ENCODE measurements around the gene KIF23.
A peak's percentile ranks its signal among the peaks of the same experiment; 100 is the strongest.
"Not testable (repeated sequence)": the region's sequence is repeated elsewhere in the genome, so short reads cannot be mapped to it uniquely, and the experiment has no call there.

Gene KIF23
- 0.35 to 2.4 reads per million in 2 donors for total RNA-seq

DNA sequence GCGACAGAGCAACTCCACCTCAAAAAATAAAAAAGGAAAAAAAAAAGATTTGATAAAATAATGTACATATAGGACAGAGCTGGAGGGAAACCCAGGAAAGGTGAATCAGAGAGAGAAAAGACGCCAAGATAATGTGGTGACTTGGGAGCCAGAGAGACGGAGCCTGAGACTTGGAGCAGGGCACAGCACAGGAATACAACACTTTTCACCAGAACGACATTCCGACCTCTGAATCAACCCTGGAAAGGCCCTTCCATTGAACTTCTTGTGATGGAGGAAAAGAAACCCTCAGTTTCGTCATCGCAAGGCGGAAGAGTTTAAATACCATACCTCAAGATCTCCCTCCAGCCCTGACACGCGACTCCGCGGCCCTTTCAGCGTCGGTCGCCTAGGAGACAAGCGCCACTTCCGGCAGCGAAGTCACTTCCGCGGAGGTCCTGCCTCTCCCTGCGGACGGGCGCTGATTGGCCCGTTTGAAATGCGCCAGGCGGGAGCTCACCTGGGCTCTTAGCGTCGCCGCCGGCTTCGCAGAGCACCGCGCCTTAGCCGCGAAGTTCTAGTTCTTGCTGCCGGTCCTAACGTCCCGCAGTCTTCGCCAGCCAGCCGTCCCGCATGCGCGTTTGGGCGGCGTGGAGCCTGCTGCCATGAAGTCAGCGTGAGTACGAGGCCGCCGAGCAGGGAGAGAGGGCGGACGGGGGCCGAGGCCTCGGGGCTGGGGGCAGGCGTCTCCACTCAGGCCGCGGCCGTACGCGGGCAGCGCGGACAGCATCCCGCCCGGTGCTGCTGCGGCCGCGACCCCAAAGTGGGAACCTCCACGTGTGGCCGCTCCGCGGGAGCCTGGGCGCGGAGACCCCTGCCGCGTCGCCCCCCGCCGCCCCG, at the start of gene KIF23:
TSS of gene KIF23 (plus strand) at position 528 of the 879 bp plus-strand sequence. CDS start at position 645, 117 bp downstream.
- DNase-seq, result peak; percentile 94

DNA sequence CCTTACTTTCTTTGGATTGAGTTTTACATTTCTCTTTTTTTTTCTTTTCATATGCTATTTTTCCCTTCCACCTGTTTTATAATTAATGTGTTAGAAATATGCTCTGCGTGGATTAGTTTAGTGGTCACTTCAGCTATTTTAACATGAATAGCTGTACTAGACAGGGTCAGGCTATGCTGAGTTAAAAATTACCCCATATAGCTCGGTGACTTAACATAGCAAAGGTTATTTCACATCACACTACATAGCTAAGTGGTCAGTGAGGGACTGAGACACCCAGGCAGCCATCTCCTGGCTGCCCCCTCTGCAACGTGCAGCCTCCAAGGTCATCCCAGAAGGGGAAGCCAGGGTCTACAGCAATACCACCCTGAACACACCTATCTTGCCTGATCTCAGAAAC, 46.9 kb upstream of the KIF23 start:
- DNase-seq, result no peak

DNA sequence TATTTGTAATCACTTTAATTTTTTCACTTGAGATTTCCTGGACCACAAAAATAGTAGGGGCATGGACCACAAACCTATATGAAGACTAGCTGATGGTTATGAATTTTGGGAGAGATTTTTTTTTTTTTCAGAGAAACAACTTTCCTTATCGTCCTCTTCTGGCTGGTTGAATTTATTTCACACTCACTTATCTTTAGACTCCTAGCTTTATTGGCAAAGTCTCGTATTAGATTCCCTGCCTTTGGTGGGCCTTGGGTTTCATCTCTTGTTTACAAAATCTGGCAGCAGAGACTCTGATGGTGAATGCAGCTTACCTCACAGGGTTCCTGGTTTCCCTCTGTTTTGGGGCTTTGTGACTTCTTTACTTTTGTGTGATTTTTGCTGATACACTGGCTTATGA, 44.5 kb upstream of the KIF23 start:
- no peak for DNase-seq

DNA sequence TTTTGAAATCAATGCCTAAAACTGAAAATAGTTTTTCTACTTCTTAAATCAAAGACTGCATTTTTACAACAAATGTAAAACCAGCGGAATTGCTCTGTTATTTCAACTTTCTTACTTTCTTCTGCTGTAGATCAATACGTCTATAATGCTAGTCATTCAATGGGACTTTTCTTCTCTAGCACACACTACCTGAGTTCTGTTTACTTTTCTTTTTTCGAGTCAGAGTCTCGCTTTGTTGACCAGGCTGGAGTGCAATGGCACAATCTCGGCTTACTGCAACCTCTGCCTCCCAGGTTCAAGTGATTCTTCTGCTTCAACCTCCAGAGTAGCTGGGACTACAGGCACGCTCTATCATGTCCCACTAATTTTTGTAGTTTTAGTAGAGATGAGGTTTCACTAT, 40.7 kb upstream of the KIF23 start:
- no peak for DNase-seq

DNA sequence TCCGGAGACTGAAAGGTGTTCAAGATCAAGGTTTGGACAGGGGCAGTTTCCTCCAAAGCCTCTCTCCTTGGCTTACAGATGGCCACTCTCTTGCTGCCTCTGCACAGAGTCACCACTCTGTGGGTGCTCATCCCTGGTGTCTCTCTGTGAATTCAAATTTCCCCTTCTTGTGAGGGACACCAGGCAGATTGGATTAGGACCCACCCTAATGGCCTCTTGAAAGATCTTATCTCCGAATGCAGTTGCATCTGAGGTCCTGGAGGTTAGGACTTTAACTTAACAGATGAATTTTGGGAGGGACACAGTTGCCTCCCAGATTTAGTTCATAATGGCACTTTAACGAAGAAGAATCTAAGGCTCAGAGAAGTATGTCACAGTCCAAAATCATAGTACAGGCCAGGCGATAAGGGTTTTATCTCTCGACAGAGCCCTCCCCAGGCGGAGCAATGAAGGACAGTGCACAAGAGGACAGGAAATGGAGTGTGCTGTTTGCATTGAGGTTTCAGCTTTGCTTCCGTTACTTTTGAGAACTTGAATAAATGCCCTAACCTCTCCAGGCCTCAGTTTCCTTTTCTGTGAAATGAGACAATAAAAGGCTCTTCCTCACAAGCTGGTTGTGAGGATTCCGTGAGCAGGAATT, 38.9 kb upstream of the KIF23 start:
- DNase-seq, result no peak

DNA sequence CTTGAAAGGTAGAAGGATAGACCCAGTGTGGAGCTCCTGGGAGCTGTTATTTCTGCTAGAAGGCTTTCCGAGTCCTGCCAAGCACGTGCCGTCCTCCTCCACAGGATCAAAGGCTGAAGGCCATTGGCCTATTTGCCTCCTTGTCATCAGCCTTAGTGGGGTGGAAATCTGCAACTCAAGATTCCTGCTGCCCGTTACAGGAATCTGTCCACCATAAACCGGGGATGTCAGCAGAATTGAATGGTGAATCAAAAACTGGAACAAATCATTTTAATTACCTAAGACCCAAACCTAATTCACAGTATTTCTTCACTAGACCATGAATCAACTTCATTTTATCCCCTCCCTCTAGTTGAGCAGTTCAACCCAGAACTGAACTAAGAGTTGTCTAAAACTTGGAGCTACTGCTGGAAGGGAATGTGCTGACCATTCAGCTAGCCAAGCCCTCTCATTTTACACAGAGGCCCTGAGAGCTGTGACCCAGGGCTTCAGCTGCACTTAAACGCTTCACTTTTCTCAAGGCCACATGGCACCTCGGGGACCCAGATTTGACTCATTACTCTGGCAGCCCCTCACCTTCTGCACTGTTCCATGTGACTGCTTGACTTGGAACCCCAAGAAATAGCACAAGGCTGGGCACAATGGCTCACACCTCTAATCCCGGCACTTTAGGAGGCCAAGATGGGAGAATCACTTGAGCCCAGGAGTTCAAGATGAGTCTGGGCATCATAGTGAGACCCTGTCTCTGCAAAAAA, 36.8 kb upstream of the KIF23 start:
- no peak for DNase-seq

DNA sequence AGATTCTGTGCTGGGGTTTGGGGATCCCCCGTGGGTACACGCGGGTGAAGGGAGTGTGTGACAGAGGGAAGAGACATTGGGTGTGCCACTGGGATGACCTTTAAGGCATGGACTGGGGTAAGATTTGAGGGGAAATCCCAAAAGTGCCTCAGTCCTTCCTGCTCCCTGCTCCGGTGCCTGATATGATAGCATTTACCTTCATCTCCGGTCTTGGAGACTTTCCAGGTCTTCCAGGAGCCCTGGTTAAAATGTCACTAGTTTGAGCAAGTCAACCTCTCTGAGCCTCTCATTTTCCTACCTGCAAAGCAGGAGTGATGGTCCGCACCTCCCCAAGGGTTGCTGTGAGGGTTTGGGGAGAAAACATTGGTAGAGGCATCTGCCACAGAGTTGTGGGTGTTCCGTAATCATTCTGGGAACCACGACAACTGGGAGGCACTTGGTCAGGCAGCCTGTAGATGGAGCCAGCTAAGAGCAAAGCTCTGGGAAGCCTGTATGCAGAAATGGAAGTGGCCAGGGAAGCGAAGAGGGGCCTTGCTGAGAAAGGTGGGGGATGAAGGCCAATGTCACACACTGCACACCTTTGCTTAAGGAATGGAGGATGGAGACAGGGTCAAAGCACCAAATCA, 33.9 kb upstream of the KIF23 start:
- no peak for DNase-seq

DNA sequence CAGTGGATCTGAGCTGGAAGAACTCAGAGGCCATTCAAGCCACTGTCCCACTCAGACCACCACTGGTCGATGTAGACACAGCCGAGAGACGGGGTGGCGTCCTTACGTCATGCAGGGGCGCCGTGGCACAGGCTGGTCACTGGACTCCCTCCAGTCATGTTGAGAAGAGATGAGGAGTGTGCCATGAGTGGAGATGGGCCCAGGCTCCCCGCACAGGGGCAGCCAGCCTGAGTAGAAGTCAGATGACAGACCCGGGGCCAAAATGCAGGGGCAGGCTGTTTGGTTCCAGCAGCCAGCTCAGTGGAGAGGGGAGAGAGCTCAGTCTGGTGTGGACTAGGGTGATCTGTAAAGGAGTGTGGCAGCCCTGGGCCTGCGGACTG, 33.4 kb upstream of the KIF23 start:
- no peak for DNase-seq

DNA sequence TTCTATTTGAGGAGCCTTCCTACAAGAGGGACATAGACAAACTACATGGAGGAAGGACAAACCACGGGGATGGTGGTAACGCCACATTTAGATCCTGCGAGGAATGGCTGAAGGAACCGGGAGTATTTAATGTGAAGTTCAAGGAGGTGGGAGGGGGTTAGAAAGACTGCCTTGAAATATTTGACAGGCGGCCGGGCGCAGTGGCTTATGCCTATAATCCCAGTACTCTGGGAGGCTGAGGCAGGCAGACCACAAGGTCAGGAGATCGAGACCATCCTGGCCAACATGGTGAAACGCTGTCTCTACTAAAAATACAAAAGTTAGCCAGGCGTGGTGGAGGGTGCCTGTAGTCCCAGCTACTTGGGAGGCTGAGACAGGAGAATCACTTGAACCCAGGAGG, 32.0 kb upstream of the KIF23 start:
- not testable (repeated sequence) for DNase-seq

DNA sequence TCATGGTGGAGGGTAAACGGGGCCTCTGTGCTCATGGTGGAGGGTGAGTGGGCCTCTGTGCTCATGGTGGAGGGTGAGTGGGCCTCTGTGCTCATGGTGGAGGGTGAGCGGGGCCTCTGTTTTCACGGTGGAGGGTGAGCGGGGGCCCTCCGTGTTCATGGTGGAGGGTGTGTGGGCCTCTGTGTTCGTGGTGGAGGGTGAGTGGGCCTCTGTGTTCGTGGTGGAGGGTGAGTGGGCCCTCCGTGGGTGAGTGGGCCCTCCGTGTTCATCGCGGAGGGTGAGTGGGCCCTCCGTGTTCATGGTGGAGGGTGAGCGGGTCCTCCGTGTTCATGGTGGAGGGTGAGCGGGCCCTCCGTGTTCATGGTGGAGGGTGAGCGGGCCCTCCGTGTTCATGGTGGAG, 30.1 kb upstream of the KIF23 start:
- not testable (repeated sequence) for DNase-seq

DNA sequence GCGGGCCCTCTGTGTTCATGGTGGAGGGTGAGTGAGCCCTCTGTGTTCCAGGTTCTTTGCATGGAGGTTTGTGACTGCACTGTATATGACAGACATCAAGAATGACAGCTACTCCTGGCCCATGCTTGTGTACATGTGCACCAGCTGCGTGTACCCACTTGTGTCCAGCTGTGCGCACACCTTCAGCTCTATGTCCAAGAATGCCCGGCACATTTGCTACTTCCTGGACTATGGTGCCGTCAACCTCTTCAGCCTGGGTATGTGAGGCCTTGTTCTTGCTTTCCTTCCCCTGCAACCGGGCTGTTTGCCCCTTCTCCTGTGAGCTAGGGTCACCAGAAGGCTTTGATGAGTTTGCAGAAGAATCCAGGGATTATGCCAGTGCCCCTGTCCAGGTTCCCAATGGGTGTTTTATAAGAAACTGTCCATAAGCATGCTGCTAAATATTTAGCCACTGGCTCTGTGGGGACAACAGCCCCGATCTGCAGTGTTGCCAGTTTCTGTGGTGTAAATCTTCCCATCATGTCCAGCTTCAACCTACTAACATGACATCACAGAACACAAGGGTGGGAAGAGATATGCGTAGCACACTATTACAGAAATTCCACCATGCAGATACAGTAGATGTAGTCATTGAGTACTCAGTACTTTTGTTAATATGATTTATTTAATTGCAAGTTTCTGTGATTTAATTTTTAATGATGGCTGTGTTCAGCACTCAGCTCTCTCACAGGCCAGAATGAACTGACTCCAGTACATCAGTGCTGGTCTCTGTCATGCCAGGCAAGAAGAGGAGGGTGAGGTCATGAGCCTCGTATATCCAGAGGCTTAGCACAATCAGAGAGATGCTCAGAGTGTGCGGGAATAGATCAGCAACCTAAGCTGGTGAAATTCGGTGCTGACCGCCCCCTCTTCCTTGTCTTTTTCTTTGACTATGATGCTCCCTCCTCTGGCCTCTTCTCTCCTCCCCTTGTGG, 29.2 kb upstream of the KIF23 start:
- DNase-seq, result no peak

DNA sequence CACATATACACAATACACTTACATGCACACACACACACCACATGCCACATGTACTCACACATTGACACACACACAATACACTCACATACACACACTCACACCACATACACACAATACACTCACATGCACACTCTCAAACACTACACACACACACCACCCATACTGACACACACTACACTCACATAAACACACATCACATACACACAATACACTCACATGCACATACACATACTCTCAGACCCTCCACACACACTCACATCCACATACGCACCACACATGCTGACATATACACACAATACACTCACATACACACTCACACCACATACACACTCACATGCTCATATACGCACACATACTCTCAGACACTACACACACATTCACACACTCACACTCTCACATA, 28.3 kb upstream of the KIF23 start:
- no peak for DNase-seq

DNA sequence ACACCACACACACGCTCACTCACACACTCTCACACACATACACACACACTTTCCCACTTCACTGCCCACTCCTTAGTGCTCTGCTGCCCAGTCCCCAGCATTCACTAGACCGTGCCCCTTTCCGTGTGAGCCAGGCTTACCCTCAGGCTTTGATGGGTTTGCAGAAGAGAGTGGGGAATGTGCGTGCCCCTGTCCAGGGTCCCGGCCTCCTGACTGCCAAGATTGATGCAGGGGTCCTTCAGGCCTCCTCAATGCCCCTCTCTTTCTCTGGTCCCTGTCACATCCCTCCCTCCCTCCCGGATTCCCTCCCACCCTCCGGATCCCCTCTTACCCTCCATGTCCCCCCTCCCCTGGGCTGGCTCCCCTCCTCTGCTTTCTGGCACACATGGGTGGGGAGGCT, 27.9 kb upstream of the KIF23 start:
- no peak for DNase-seq

DNA sequence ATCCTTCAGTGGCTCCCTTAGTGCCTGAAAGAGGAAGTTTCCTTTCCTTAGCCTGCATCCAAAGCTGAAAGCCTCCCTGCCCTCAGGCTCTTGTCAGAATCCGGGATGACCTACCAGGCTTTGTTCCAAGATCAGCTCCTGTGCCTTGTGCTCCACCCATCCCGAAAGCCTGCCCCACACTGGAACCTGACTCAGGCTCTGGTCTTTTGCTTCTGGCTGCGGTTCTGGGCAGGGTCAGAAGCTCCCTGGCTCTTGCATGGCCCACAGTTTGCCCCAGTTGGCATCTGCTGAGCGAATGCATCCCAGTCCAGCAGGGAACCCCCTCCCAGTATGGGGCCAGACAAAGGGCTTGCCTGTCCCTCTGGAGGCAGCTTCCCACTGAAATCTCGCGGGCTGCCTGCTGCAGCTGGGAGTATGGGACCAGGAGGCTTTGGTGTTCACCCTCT, 25.9 kb upstream of the KIF23 start:
- no peak for DNase-seq

DNA sequence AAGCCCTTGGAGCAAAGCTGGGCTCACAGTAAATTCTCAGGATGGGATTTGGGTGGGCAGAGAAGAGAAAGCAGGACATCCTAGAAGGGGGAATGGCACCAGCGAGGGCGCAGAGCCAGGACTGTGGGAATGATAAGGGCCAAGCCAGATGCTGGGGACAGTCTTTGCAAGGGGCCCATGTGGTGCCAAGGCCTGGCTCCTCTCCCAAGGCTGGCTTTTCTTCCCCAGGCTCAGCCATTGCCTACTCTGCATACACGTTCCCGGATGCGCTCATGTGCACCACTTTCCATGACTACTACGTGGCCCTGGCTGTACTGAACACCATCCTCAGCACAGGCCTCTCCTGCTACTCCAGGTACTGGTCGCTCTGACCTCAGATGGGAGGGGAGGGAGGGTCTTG, 24.7 kb upstream of the KIF23 start:
- DNase-seq, result no peak

DNA sequence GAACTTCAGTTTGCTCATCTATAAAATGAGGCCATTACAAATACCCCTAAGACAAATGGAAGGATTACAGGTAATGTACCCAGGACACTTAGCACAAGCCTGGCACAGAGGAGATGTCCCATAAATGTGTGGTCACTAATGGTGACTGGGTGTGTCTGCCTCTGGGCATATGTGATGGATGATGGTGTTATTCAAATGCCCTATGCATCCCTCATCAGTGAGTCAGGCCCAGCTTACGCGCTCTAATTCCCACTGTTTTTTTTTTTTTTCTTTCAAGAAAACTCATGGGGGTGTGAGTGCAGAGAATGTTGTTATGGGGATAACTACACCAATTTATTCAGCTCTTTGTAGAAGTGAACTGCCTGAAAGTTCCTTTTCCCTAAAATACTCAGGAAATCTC, 23.6 kb upstream of the KIF23 start:
- DNase-seq, result no peak

DNA sequence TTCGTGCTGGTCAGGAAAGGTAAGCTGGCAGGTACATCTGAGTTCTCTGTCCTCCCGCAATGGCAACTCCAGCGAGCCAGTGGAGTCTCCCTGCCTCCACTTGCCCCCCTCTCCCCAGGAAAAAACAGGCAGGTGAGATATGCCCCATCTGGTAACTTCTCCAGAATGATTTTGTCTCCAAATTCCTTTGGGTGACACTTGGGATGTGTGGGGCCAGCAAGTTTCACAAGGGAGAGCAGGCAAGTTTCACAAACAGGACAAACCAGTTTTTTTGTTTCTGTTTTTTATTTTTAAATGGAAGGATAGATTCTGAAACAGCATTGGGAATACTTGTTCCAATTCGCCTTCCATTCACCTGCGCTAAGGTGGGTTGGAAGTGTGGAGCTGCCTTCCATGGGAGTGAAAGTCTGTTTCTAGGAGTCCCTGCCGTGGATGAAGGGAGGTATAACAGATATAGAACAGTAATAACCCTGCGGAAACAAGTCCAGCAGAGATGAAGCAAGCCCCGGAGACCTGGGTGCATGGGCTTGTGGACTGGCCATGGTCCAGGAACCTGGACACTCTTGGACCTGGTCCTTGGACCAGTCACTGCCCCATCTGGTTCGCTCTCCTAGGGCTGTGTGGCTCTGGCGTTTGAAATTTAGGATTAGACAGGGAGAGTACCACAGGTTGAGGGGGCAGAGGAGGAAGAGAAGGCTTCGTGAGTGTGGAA, 22.9 kb upstream of the KIF23 start:
- DNase-seq, result no peak

DNA sequence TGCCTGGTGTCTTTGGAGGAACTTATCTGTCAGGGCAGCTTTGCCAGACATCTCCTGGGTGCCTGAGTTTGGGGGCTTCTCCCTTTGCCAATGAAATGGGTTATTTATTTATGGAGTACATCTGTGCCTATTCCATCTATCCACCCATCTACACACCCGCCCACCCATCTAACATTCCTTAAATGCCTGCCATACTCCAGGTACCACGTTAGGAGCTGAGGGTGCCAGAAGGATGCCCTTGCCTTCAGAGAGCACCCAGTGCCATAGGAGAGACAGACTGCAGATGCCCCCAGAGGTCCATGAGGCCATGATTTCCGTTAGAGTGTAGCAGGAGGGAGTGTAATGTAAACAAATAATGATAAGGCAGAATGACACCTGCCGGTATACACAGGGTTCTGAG, 21.8 kb upstream of the KIF23 start:
- DNase-seq, result no peak

DNA sequence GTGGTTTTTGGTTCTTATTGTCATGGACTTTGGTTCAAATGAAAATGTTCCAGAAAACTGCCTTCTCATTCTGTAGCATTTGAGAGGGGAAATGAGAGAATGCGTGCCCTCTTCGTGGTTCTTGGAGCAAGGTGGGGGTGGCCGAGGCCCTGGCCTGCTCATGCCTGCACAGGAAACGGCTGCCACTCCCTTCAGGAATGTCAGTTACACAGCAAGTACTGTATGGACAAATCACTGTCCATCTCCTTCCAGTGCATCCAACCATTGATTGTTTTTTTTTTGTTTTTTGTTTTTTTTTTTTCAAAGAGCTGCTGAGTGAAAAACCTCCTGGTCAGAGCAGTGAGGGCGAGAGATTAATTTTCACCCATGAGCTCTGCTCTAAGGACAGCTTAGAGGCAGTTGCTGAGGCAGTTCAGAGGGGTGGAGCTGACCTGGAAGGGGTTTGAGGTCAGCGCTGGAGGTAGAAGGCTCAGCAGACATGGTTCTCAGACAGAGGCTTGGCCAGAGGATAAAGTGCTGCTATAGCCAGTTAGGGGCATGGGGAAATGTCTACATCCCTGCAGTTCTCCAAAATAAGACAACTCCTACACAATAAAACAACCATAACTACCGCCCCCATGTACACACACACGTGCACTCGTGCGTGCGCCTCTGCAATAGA, 20.2 kb upstream of the KIF23 start:
- no peak for DNase-seq

DNA sequence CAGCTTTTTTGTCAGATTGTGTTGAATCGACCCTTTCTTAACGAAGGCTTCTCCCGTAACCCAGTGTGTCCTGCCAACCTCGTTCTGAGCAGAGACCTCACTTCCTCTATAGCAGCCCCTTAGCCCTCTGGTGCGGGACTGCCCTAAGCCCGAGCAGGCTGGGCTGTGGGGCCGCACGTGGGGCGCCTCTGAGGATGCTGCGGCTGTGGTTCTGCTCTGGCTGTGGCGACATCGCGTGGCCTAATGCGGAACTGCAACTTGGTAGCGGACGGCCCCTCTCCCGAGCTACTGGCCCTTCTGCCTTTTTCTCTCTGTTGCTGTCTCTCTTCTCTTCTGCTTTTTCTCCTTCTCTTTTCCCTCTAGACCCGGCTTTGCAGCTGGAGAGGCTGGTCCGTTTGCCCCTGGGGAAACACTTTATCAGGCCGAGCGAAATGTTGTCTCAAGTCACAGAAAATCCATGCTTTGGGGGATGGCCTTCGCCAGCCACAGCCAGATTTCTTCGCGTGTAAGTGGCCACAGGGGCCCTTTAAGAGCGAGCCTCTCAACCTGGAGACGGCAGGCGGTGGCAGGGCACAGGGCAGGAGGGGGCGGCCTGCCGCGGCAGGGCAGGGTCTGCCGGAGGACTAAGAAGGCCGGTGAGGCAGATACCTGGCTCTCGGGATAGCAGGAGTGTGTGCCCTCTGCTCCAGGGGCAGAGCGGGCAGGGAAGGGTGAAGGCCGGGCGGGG, 19.4 kb upstream of the KIF23 start:
- peak; percentile 84 for DNase-seq
